Measurements from ENCODE around the gene SNRNP48.

The SNRNP48 gene

GRCh38 chr6:7580927-7581618 lies 8.9 kb upstream of the SNRNP48 start:
- Histone ChIP-seq H3K36me3 (ENCODE audit: insufficient read depth) (no peaks in the 10 kb centered on the region), H4K20me1 (ENCODE audit: insufficient read depth) (no peaks in the 10 kb centered on the region), H3K79me2 (ENCODE audit: insufficient read depth, low read depth) (no peaks in the 10 kb centered on the region), H2AFZ (ENCODE audit: low read depth) (no peak overlapping the region), H3K9ac (no peak overlapping the region), H3K27me3 (ENCODE audit: insufficient read depth, low read depth) (no peaks in the 10 kb centered on the region), H3K4me2 (no peak overlapping the region), H3K4me3 (IDR thresholded peaks at IDR 0.05; ENCODE audit: insufficient read depth, low read depth, low read length) (no peak overlapping the region), H3K27ac (no peak overlapping the region), H3K4me1 (ENCODE audit: low read depth, poor library complexity, severe bottlenecking) (no peaks in the 10 kb centered on the region)
- TF ChIP-seq, protein P1, sequence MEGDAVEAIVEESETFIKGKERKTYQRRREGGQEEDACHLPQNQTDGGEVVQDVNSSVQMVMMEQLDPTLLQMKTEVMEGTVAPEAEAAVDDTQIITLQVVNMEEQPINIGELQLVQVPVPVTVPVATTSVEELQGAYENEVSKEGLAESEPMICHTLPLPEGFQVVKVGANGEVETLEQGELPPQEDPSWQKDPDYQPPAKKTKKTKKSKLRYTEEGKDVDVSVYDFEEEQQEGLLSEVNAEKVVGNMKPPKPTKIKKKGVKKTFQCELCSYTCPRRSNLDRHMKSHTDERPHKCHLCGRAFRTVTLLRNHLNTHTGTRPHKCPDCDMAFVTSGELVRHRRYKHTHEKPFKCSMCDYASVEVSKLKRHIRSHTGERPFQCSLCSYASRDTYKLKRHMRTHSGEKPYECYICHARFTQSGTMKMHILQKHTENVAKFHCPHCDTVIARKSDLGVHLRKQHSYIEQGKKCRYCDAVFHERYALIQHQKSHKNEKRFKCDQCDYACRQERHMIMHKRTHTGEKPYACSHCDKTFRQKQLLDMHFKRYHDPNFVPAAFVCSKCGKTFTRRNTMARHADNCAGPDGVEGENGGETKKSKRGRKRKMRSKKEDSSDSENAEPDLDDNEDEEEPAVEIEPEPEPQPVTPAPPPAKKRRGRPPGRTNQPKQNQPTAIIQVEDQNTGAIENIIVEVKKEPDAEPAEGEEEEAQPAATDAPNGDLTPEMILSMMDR (conservative IDR thresholded peaks at IDR 0.05; ENCODE audit: low read depth, low read length): no peak

DNA sequence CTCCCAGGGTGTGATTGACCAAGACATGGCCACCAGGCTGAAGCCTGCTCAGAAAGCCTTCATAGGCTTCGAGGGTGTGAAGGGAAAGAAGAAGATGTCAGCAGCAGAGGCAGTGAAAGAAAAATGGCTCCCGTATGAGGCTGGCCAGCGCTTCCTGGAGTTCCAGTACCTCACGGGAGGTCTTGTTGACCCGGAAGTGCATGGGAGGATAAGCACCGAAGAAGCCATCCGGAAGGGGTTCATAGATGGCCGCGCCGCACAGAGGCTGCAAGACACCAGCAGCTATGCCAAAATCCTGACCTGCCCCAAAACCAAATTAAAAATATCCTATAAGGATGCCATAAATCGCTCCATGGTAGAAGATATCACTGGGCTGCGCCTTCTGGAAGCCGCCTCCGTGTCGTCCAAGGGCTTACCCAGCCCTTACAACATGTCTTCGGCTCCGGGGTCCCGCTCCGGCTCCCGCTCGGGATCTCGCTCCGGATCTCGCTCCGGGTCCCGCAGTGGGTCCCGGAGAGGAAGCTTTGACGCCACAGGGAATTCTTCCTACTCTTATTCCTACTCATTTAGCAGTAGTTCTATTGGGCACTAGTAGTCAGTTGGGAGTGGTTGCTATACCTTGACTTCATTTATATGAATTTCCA lies 4.6 kb upstream of the SNRNP48 start:
- H3K27me3 ChIP-seq (ENCODE audit: insufficient read depth, low read depth): no peaks in the 10 kb centered on the region
- peaks cover 3% of the 10 kb centered on the region for H3K79me2 ChIP-seq (ENCODE audit: insufficient read depth, low read depth)
- no peak overlapping the region for H3K4me3 ChIP-seq (IDR thresholded peaks at IDR 0.05; ENCODE audit: insufficient read depth, low read depth, low read length)
- TF ChIP-seq, protein P1 (conservative IDR thresholded peaks at IDR 0.05; ENCODE audit: low read depth, low read length): no peak
- H2AFZ ChIP-seq (ENCODE audit: low read depth): no peak overlapping the region
- H3K27ac ChIP-seq: no peak overlapping the region
- no peak overlapping the region for H3K9ac ChIP-seq
- H3K36me3 ChIP-seq (ENCODE audit: insufficient read depth): no peaks in the 10 kb centered on the region
- no peaks in the 10 kb centered on the region for H4K20me1 ChIP-seq (ENCODE audit: insufficient read depth)
- peaks cover 6% of the 10 kb centered on the region for H3K4me1 ChIP-seq (ENCODE audit: low read depth, poor library complexity, severe bottlenecking)
- no peak overlapping the region for H3K4me2 ChIP-seq

DNA sequence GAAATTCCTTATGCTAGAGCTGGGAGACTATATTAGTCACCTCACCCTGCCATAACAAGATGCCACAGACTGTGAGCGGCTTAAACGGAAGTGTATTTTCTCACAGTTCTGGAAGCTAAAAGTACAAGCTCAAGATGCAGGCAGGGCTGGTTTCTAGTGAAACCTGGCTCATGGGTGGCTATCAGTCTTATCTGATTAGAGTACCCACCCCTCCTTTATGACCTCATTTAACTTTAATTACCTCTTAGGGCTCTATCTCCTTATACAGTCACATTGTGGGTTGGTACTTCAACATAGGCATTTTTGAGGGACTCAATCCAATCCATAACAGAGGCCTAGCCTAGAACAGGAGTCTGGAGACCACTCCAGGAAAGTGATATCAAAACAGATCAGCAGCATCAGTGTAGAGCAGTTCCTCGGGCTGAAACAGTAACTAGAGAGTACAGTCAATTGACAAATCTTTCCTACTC lies 2.3 kb upstream of the SNRNP48 start:
- TF ChIP-seq, protein P1 (conservative IDR thresholded peaks at IDR 0.05; ENCODE audit: low read depth, low read length): no peak
- Histone ChIP-seq H3K9ac (no peak overlapping the region), H2AFZ (ENCODE audit: low read depth) (no peak overlapping the region), H4K20me1 (ENCODE audit: insufficient read depth) (0 out of 2 replicates have a peak, but pooled peaks cover 2% of the 10 kb centered on the region), H3K27ac (no peak overlapping the region), H3K4me2 (no peak overlapping the region), H3K4me1 (ENCODE audit: low read depth, poor library complexity, severe bottlenecking) (peaks cover 25% of the 10 kb centered on the region), H3K79me2 (ENCODE audit: insufficient read depth, low read depth) (peaks cover 26% of the 10 kb centered on the region), H3K36me3 (ENCODE audit: insufficient read depth) (no peaks in the 10 kb centered on the region), H3K27me3 (ENCODE audit: insufficient read depth, low read depth) (no peaks in the 10 kb centered on the region), H3K4me3 (IDR thresholded peaks at IDR 0.05; ENCODE audit: insufficient read depth, low read depth, low read length) (no peak overlapping the region)

DNA sequence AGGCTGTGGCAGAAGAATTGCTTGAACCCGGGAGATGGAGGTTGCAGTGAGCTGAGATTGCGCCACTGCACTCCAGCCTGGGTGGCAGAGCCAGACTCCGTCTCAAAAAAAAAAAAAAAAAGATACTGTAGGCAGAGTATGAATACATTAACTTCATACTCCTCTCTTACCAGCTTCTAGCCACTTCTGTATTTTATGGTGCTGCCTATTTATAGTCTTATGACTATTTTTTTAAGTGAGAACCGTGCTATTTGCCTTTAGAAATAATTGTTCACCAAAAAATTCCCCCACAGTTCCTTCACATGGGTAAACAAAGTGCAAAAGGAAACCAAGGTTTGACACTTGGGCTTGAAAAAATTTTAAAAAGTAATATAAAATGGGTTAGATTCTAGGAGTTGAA lies 1.5 kb upstream of the SNRNP48 start:
- no peak overlapping the region for H3K9ac ChIP-seq
- peaks cover 32% of the 10 kb centered on the region for H3K79me2 ChIP-seq (ENCODE audit: insufficient read depth, low read depth)
- no peak overlapping the region for H3K27ac ChIP-seq
- TF ChIP-seq, protein P1 (conservative IDR thresholded peaks at IDR 0.05; ENCODE audit: low read depth, low read length): no peak
- no peaks in the 10 kb centered on the region for H3K36me3 ChIP-seq (ENCODE audit: insufficient read depth)
- peaks cover 9% of the 10 kb centered on the region; the same call in 1 of the 2 replicates for H4K20me1 ChIP-seq (ENCODE audit: insufficient read depth)
- H3K27me3 ChIP-seq (ENCODE audit: insufficient read depth, low read depth): no peaks in the 10 kb centered on the region
- peaks cover 26% of the 10 kb centered on the region for H3K4me1 ChIP-seq (ENCODE audit: low read depth, poor library complexity, severe bottlenecking)
- H2AFZ ChIP-seq (ENCODE audit: low read depth): no peak overlapping the region
- no peak overlapping the region for H3K4me3 ChIP-seq (IDR thresholded peaks at IDR 0.05; ENCODE audit: insufficient read depth, low read depth, low read length)
- no peak overlapping the region for H3K4me2 ChIP-seq

Measured in KMS-11 (cell line).